Liver (tissue), 9 donors: ENCODE data around the gene SPO11. TPM values are rescaled to one million over a fixed set of nuclear protein-coding genes. Genes with fewer than 3 reads are reported as not detected.

Experiments
- DNase-seq: peaks from one replicate; pipeline ENCODE4 v3.0.0-alpha.2; 2017; ENCODE audit warnings: low spot score
- H3K27ac ChIP-seq, 2 donors: one replicate each; pipeline ENCODE4 v1.7.0; 2013; ENCODE audit warnings: inconsistent platforms in 2 of 2, low read length in 2 of 2, control low read depth in 1 of 2, low read depth in 1 of 2, mild to moderate bottlenecking in 1 of 2
- H3K27me3 ChIP-seq, 4 donors: one replicate each; pipeline versions ENCODE4 v1.6.1 to v1.7.0; 2013; ENCODE audit warnings: low read length in 3 of 4, inconsistent platforms in 1 of 4, mild to moderate bottlenecking in 1 of 4, moderate library complexity in 1 of 4; ENCODE audit not compliant: control insufficient read depth in 4 of 4, insufficient read depth in 4 of 4
- H3K36me3 ChIP-seq, 4 donors: one replicate each; pipeline versions ENCODE4 v1.6.1 to v1.7.0; 2013; ENCODE audit warnings: low read length in 3 of 4, mild to moderate bottlenecking in 3 of 4, low read depth in 1 of 4, moderate library complexity in 1 of 4; ENCODE audit not compliant: control insufficient read depth in 4 of 4, insufficient read depth in 3 of 4
- H3K4me1 ChIP-seq, 4 donors: one replicate each; pipeline versions ENCODE4 v1.6.1 to v1.7.0; 2013; ENCODE audit warnings: low read length in 3 of 4, mild to moderate bottlenecking in 3 of 4, moderate library complexity in 1 of 4; ENCODE audit not compliant: control insufficient read depth in 4 of 4, insufficient read depth in 4 of 4
- H3K4me3 ChIP-seq, 3 donors: one replicate each; pipeline versions ENCODE4 v1.6.1 to v1.7.0; 2013; ENCODE audit warnings: low read length in 3 of 3, control low read depth in 1 of 3, low read depth in 1 of 3, mild to moderate bottlenecking in 1 of 3
- H3K9ac ChIP-seq, 2 donors: one replicate each; pipeline ENCODE4 v1.7.0; 2013; ENCODE audit warnings: low read length in 2 of 2, mild to moderate bottlenecking in 2 of 2, moderate library complexity in 2 of 2, control low read depth in 1 of 2, low read depth in 1 of 2
- H3K9me3 ChIP-seq, 4 donors: one replicate each; pipeline versions ENCODE4 v1.6.1 to v1.7.0; 2013; ENCODE audit warnings: low read length in 3 of 4; ENCODE audit not compliant: control insufficient read depth in 4 of 4
- EGR1 ChIP-seq, 2 donors: IDR thresholded peaks; 2 replicates each; pipeline ENCODE4 v1.6.1; 2016 to 2018; ENCODE audit warnings: antibody characterized with exemption in 2 of 2, low read depth in 2 of 2
- FOXA1 ChIP-seq: IDR thresholded peaks from 2 replicates; pipeline ENCODE4 v1.6.1; 2016; ENCODE audit warnings: antibody characterized with exemption
- FOXA2 ChIP-seq: IDR thresholded peaks from 2 replicates; pipeline ENCODE4 v1.6.1; 2016; ENCODE audit warnings: antibody characterized with exemption
- GABPA ChIP-seq, 2 donors: IDR thresholded peaks in 1 of 2; conservative IDR thresholded peaks in 1 of 2; 2 replicates each; pipeline ENCODE4 v1.6.1; 2016; ENCODE audit warnings: antibody characterized with exemption in 2 of 2, mild to moderate bottlenecking in 1 of 2, moderate library complexity in 1 of 2
- HNF4A ChIP-seq, 2 donors: conservative IDR thresholded peaks; 2 replicates each; pipeline ENCODE4 v1.6.1; 2016; ENCODE audit warnings: antibody characterized with exemption in 2 of 2, mild to moderate bottlenecking in 2 of 2
- HNF4G ChIP-seq: IDR thresholded peaks from 2 replicates; pipeline ENCODE4 v1.6.1; 2016; ENCODE audit warnings: antibody characterized with exemption
- JUND ChIP-seq, 2 donors: IDR thresholded peaks; 2 replicates each; pipeline ENCODE4 v1.6.1; 2016; ENCODE audit warnings: antibody characterized with exemption in 2 of 2
- NR2F2 ChIP-seq: IDR thresholded peaks from 2 replicates; pipeline ENCODE4 v1.6.1; 2016; ENCODE audit warnings: antibody characterized with exemption
- RAD21 ChIP-seq, 2 donors: IDR thresholded peaks; 2 replicates each; pipeline ENCODE4 v1.6.1; 2016; ENCODE audit warnings: antibody characterized with exemption in 2 of 2, mild to moderate bottlenecking in 2 of 2
- RXRA ChIP-seq, 2 donors: IDR thresholded peaks; 2 replicates each; pipeline ENCODE4 v1.6.1; 2017 to 2018; ENCODE audit warnings: antibody characterized with exemption in 2 of 2, mild to moderate bottlenecking in 1 of 2
- SP1 ChIP-seq: IDR thresholded peaks from 2 replicates; pipeline ENCODE4 v1.6.1; 2018; ENCODE audit warnings: antibody characterized with exemption, mild to moderate bottlenecking
- TAF1 ChIP-seq: conservative IDR thresholded peaks from 2 replicates; pipeline ENCODE4 v1.6.1; 2016; ENCODE audit warnings: antibody characterized with exemption, mild to moderate bottlenecking
- YY1 ChIP-seq: IDR thresholded peaks from 2 replicates; pipeline ENCODE4 v1.6.1; 2016; ENCODE audit warnings: antibody characterized with exemption, mild to moderate bottlenecking
- WGBS: extraction: QIAGEN DNeasy Blood & Tissue Kit; methylation state at CpG from one replicate; pipeline ENCODE4 v1.1.7; 2013; 5-methylcytosine and 5-hydroxymethylcytosine counted together
- polyA plus RNA-seq, 2 donors: library from polyadenylated mRNA; stranded (reverse) in 1 of 2; unstranded in 1 of 2; fragments of 200-250 nt in 1 of 2; fragments of >200 nt in 1 of 2; fragmentation: Nextera tagmentation in 1 of 2; extraction: Ambion mirVana in 1 of 2; gene quantifications; one replicate each; pipeline versions ENCODE4 v1.2.1 to v1.2.3, GENCODE V29; 2013 to 2015
- total RNA-seq, 2 donors: library from RNA; depleted of rRNA; stranded (reverse); fragments of >200 nt; gene quantifications; one replicate each; pipeline ENCODE4 v1.2.3, GENCODE V29; 2014
- TF ChIP-seq, protein P1 (sequence below): IDR thresholded peaks from 2 replicates; pipeline ENCODE4 v1.6.1; 2016; ENCODE audit warnings: antibody characterized with exemption
- TF ChIP-seq, protein P2 (sequence below): IDR thresholded peaks from 2 replicates; pipeline ENCODE4 v1.6.1; 2016; ENCODE audit warnings: antibody characterized with exemption, mild to moderate bottlenecking
- TF ChIP-seq, protein P3 (sequence below): IDR thresholded peaks from 2 replicates; pipeline ENCODE4 v1.6.1; 2016; ENCODE audit warnings: antibody characterized with exemption
- TF ChIP-seq, protein P4 (sequence below): IDR thresholded peaks from 2 replicates; pipeline ENCODE4 v1.6.1; 2016; ENCODE audit warnings: antibody characterized with exemption
- TF ChIP-seq, protein P5 (sequence below): fragments of 150-350 bp; IDR thresholded peaks from 2 replicates; pipeline ENCODE4 v1.5.1; 2017; ENCODE audit warnings: improper control_type of control experiment, low read depth, low read length; ENCODE audit not compliant: missing input control
- donor health status: healthy.
- donor health status: healthy.
- donor health status: healthy.
- donor health status: healthy.
- donor health status: healthy.

The SPO11 gene
- total and polyA plus RNA-seq, 4 donors = not detected

DNA sequence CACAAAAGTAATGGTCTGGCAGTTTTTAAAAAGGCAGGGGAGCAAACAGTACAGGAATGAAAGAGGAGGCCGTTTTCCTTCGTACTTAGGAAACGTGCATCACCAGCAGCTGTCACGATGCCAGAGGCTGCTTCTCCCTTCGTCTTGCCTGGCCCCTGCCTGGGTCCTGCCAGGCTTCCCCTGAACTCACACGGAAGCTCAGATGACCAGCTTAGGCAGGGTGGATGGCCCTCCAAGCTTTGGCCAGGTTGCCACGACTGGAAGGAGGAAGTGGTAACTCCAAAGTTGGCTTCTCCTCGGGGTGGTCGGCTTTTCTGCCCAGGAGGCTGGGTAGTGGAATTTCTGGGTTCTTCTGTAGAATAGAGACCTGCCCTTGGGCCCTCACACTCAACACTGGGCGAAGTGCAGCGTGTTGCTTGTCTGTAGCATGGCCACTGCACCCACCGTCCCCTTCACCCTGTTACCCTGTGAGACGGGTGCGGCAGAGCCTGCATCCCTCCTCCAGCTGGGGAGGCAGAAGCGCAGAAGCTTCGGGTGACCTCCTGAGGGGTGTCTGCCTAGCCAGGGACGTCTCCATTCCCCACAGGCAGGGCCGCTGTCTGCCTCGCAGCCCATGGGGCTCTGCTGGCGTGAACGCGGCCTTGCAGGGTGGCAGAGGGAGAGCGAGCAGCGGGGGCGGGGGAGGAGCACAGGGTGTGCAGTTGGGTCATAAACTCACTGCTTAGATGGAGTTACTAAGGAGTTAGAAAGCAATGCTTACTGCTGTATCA, 43.2 kb downstream of the SPO11 start:
- TF ChIP-seq, protein P1, sequence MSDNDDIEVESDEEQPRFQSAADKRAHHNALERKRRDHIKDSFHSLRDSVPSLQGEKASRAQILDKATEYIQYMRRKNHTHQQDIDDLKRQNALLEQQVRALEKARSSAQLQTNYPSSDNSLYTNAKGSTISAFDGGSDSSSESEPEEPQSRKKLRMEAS = no peak
- TF ChIP-seq YY1 (no peak), FOXA2 (no peak), EGR1 (IDR thresholded peaks at IDR 0.05; ENCODE audit: low read depth in 2 of 2) (no peak), GABPA (IDR thresholded peaks at IDR 0.05 in 1 of 2, conservative IDR thresholded peaks at IDR 0.05 in 1 of 2) (no peak)
- TF ChIP-seq, protein P2, sequence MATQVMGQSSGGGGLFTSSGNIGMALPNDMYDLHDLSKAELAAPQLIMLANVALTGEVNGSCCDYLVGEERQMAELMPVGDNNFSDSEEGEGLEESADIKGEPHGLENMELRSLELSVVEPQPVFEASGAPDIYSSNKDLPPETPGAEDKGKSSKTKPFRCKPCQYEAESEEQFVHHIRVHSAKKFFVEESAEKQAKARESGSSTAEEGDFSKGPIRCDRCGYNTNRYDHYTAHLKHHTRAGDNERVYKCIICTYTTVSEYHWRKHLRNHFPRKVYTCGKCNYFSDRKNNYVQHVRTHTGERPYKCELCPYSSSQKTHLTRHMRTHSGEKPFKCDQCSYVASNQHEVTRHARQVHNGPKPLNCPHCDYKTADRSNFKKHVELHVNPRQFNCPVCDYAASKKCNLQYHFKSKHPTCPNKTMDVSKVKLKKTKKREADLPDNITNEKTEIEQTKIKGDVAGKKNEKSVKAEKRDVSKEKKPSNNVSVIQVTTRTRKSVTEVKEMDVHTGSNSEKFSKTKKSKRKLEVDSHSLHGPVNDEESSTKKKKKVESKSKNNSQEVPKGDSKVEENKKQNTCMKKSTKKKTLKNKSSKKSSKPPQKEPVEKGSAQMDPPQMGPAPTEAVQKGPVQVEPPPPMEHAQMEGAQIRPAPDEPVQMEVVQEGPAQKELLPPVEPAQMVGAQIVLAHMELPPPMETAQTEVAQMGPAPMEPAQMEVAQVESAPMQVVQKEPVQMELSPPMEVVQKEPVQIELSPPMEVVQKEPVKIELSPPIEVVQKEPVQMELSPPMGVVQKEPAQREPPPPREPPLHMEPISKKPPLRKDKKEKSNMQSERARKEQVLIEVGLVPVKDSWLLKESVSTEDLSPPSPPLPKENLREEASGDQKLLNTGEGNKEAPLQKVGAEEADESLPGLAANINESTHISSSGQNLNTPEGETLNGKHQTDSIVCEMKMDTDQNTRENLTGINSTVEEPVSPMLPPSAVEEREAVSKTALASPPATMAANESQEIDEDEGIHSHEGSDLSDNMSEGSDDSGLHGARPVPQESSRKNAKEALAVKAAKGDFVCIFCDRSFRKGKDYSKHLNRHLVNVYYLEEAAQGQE = no peak
- 92% methylated on average over 25 of the region's 25 CpGs for WGBS
- H3K4me3 ChIP-seq = no peak overlapping the region
- H3K27me3 ChIP-seq = no peaks in the 10 kb centered on the region
- H3K27ac ChIP-seq = no peak overlapping the region
- no peak overlapping the region for H3K9ac ChIP-seq
- H3K4me1 ChIP-seq = peaks cover 0 to 4% (median 2%) of the 10 kb centered on the region in 4 donors
- peaks cover 26 to 95% (median 61%) of the 10 kb centered on the region in 4 donors for H3K36me3 ChIP-seq
- H3K9me3 ChIP-seq = no peaks in the 10 kb centered on the region
- DNase-seq = no peak

DNA sequence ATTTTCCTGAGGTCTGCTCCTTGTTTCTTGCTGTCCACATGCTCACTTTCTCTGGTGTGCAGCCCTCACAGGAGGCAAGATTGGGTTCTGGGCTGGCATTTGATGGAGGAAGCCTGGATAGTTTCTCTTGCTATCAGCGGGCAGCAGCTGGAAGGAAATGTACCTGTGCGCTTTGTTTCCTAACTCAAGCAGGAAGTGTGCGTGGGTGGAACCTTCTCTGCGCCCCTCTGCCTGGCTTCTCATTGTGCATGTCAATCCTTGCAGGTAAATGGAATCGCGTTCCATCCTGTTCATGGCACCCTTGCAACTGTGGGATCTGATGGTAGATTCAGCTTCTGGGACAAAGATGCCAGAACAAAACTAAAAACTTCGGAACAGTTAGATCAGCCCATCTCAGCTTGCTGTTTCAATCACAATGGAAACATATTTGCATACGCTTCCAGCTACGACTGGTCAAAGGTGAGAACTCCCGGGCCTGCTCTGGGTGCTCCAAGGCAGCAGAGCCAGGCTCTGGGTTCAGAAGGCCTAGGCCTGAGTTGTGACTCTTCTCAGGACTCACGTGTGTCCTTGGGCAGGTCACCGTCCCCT, 44.8 kb downstream of the SPO11 start:
- peaks cover 26 to 90% (median 53%) of the 10 kb centered on the region in 4 donors for H3K36me3 ChIP-seq
- H3K27ac ChIP-seq = no peak overlapping the region
- H3K9ac ChIP-seq = no peak overlapping the region
- peaks cover 0 to 4% (median 2%) of the 10 kb centered on the region in 4 donors for H3K4me1 ChIP-seq
- TF ChIP-seq, protein P3, sequence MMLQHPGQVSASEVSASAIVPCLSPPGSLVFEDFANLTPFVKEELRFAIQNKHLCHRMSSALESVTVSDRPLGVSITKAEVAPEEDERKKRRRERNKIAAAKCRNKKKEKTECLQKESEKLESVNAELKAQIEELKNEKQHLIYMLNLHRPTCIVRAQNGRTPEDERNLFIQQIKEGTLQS = no peak
- TF ChIP-seq EGR1 (IDR thresholded peaks at IDR 0.05; ENCODE audit: low read depth in 2 of 2) = no peak
- no peak for TF ChIP-seq RAD21 (IDR thresholded peaks at IDR 0.05)
- TF ChIP-seq, protein P2 = no peak
- no peak for TF ChIP-seq FOXA1
- no peak for TF ChIP-seq NR2F2
- TF ChIP-seq HNF4G = no peak
- no peak for TF ChIP-seq TAF1
- no peak for TF ChIP-seq JUND (IDR thresholded peaks at IDR 0.05)
- no peak for TF ChIP-seq YY1
- no peak for TF ChIP-seq HNF4A (conservative IDR thresholded peaks at IDR 0.05)
- no peak for TF ChIP-seq RXRA (IDR thresholded peaks at IDR 0.05)
- TF ChIP-seq, protein P4, sequence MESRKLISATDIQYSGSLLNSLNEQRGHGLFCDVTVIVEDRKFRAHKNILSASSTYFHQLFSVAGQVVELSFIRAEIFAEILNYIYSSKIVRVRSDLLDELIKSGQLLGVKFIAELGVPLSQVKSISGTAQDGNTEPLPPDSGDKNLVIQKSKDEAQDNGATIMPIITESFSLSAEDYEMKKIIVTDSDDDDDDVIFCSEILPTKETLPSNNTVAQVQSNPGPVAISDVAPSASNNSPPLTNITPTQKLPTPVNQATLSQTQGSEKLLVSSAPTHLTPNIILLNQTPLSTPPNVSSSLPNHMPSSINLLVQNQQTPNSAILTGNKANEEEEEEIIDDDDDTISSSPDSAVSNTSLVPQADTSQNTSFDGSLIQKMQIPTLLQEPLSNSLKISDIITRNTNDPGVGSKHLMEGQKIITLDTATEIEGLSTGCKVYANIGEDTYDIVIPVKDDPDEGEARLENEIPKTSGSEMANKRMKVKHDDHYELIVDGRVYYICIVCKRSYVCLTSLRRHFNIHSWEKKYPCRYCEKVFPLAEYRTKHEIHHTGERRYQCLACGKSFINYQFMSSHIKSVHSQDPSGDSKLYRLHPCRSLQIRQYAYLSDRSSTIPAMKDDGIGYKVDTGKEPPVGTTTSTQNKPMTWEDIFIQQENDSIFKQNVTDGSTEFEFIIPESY = no peak
- TF ChIP-seq, protein P1 = no peak
- TF ChIP-seq SP1 = no peak
- no peak for TF ChIP-seq FOXA2
- TF ChIP-seq, protein P5, sequence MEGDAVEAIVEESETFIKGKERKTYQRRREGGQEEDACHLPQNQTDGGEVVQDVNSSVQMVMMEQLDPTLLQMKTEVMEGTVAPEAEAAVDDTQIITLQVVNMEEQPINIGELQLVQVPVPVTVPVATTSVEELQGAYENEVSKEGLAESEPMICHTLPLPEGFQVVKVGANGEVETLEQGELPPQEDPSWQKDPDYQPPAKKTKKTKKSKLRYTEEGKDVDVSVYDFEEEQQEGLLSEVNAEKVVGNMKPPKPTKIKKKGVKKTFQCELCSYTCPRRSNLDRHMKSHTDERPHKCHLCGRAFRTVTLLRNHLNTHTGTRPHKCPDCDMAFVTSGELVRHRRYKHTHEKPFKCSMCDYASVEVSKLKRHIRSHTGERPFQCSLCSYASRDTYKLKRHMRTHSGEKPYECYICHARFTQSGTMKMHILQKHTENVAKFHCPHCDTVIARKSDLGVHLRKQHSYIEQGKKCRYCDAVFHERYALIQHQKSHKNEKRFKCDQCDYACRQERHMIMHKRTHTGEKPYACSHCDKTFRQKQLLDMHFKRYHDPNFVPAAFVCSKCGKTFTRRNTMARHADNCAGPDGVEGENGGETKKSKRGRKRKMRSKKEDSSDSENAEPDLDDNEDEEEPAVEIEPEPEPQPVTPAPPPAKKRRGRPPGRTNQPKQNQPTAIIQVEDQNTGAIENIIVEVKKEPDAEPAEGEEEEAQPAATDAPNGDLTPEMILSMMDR = no peak
- TF ChIP-seq GABPA (IDR thresholded peaks at IDR 0.05 in 1 of 2, conservative IDR thresholded peaks at IDR 0.05 in 1 of 2) = no peak
- DNase-seq = no peak
- H3K4me3 ChIP-seq = no peak overlapping the region
- no peaks in the 10 kb centered on the region for H3K27me3 ChIP-seq
- WGBS = 80% methylated on average over 12 of the region's 12 CpGs
- no peaks in the 10 kb centered on the region for H3K9me3 ChIP-seq
